HUES6 (cell line): Measurements from ENCODE around the gene SELENON.

Experiments
- H3K27ac ChIP-seq: 2 replicates; pipeline ENCODE4 v1.7.0; 2013; ENCODE audit warnings: low read depth, mild to moderate bottlenecking, low read length, inconsistent platforms
- H3K27me3 ChIP-seq: 2 replicates; pipeline ENCODE4 v1.6.1; 2013; ENCODE audit warnings: low read length; ENCODE audit not compliant: control insufficient read depth, insufficient read depth
- H3K36me3 ChIP-seq: 2 replicates; pipeline ENCODE4 v1.6.1; 2013; ENCODE audit warnings: low read length; ENCODE audit not compliant: control insufficient read depth, insufficient read depth
- H3K4me1 ChIP-seq: 2 replicates; pipeline ENCODE4 v1.6.1; 2013; ENCODE audit warnings: low read length; ENCODE audit not compliant: control insufficient read depth, insufficient read depth
- H3K4me3 ChIP-seq: 2 replicates; pipeline ENCODE4 v1.5.1; 2013; ENCODE audit warnings: low read depth, low read length
- H3K9ac ChIP-seq: one replicate; pipeline ENCODE4 v1.6.1; 2013; ENCODE audit warnings: mild to moderate bottlenecking, low read length
- H3K9me3 ChIP-seq: 2 replicates; pipeline ENCODE4 v1.6.1; 2013; ENCODE audit warnings: low read depth, low read length; ENCODE audit not compliant: control insufficient read depth, insufficient read depth

SELENON gene

GRCh38 chr1:25814549-25815087 lies 14.6 kb downstream of the SELENON start:
- H3K4me3 ChIP-seq, result no peak overlapping the region
- H3K9ac ChIP-seq, result no peak overlapping the region
- H3K4me1 ChIP-seq, result peaks cover 20% of the 10 kb centered on the region
- H3K27me3 ChIP-seq, result no peaks in the 10 kb centered on the region
- H3K9me3 ChIP-seq, result no peaks in the 10 kb centered on the region
- no peak overlapping the region for H3K27ac ChIP-seq
- H3K36me3 ChIP-seq, result peaks cover 56% of the 10 kb centered on the region

GRCh38 chr1:25815208-25816111 lies 15.5 kb downstream of the SELENON start:
- peaks cover 51% of the 10 kb centered on the region for H3K36me3 ChIP-seq
- no peaks in the 10 kb centered on the region for H3K9me3 ChIP-seq
- no peak overlapping the region for H3K4me3 ChIP-seq
- H3K27ac ChIP-seq, result no peak overlapping the region
- peaks cover 20% of the 10 kb centered on the region for H3K4me1 ChIP-seq
- no peaks in the 10 kb centered on the region for H3K27me3 ChIP-seq
- H3K9ac ChIP-seq, result no peak overlapping the region

- Histone ChIP-seq H3K27me3 (no peaks in the 10 kb centered on the region), H3K4me3 (no peak overlapping the region), H3K27ac (no peak overlapping the region), H3K9ac (no peak overlapping the region), H3K4me1 (peaks cover 20% of the 10 kb centered on the region), H3K9me3 (no peaks in the 10 kb centered on the region), H3K36me3 (peaks cover 45% of the 10 kb centered on the region)
Observed at GRCh38 chr1:25816112-25816718, 16.2 kb downstream of the SELENON start.

DNA sequence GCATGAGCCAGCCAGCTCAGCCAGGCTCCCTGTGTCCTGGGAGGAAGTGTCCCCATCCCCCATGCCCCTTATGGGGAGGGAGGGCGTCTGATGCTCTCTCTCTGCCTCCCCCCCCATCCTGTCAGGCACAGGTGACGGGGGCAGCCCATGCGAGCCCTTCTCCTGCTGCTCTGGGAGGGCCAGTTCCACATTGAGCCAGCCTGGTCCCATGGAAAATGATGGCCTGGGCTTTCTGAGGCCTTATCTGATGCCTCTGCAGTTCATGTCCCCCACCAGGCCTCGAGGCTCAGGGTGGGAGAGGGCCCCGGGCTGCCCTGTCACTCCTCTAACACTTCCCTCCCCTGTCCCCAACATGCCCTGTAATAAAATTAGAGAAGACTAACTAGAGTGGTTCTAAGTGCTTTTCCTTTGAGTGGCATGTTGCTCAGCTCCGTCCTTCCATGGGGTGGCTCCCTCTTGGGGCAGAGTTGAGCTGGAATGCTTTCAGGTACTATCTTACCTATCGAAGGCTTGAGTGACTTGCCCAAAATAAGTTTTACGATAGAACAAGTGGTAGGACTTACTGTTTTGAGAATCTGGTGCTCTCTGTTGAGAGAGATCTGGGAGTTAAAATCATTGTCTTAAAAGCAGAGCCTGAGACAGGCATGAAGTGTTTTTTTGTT lies 18.0 kb downstream of the SELENON start:
- no peak overlapping the region for H3K27ac ChIP-seq
- peaks cover 33% of the 10 kb centered on the region for H3K36me3 ChIP-seq
- H3K4me1 ChIP-seq, result peaks cover 25% of the 10 kb centered on the region
- H3K27me3 ChIP-seq, result no peaks in the 10 kb centered on the region
- H3K9ac ChIP-seq, result no peak overlapping the region
- H3K4me3 ChIP-seq, result peak overlapping the region; percentile 95; the same call in 1 of the 2 replicates
- H3K9me3 ChIP-seq, result no peaks in the 10 kb centered on the region

DNA sequence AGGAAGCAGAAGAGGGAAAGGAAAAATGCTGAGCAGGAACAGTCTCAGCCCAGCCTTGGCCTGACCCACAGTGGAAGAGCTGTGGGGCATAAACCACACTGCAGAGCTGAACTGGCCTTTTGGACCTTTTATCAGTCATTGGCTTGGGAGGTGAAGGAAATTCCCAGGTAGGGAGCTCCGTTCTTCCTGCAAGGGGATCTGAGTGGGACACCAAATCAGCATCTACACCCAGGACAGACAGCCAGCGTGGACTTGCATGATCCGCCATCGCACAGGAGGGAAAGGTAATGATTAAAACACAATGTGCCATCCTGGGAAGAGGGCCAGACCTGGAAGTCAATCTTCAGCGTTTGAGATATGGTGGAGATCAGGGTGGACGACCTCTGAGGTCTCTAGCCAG lies 18.6 kb downstream of the SELENON start:
- H3K36me3 ChIP-seq, result peaks cover 27% of the 10 kb centered on the region
- H3K4me3 ChIP-seq, result peak overlapping the region; percentile 95
- H3K4me1 ChIP-seq, result peaks cover 25% of the 10 kb centered on the region
- no peak overlapping the region; the same call in 1 of the 2 replicates for H3K27ac ChIP-seq
- H3K9me3 ChIP-seq, result no peaks in the 10 kb centered on the region
- no peak overlapping the region for H3K9ac ChIP-seq
- H3K27me3 ChIP-seq, result no peaks in the 10 kb centered on the region

DNA sequence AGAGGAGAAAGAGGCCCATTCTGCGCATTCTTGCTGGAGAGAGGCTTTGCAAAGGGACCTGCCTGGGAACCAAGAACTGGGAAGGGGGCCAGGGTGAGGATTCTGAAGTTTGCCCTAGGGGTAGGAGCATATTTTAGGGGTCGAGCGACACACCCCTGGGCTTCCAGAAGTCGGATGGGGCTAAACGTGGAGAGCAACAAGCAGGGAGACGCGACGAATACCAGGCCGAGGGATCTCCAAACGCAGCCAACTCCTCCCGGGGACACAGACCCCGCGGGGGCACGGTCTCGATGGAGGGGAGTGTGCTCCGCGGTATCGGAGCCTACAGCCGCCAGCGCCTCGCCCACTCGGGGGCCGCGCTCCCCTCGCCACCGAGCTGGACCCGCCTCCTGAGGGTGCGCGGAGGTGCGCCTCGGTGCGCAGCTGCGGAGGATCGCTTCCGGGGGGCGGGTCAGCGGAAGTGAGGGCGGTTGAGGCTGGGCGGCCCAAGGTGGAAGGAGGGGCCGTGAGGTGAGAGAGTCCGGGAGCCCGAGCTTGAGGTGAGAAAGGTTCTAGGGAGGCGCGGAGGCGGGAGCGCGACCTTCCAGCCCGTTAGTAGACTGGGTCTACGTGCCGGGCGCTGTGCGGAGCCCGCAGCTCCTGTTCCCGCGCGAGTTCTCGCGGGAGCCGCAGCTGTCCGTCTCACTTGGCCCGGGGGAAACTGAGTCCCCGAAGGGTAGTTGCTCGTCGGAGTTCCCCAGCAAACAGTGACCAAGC lies 19.7 kb downstream of the SELENON start, which contains the start of gene MTFR1L:
MTFR1L (plus strand) TSS at position 464 of the 756 bp plus-strand sequence. CDS start 3,151 bp downstream, outside the sequence.
- Histone ChIP-seq H3K4me1 (peaks cover 25% of the 10 kb centered on the region), H3K27ac (peak within 1 kb of the TSS; percentile 15), H3K36me3 (peaks cover 17% of the 10 kb centered on the region; the same call in 1 of the 2 replicates), H3K9ac (peak within 1 kb of the TSS; percentile 86), H3K4me3 (peak within 1 kb of the TSS; percentile 95), H3K9me3 (no peaks in the 10 kb centered on the region), H3K27me3 (no peaks in the 10 kb centered on the region)

GRCh38 chr1:25820247-25821111 lies 20.5 kb downstream of the SELENON start:
- Histone ChIP-seq H3K9ac (peak overlapping the region; percentile 86), H3K27ac (peak overlapping the region; percentile 15; the same call in 1 of the 2 replicates), H3K27me3 (no peaks in the 10 kb centered on the region), H3K36me3 (peaks cover 12% of the 10 kb centered on the region; the same call in 1 of the 2 replicates), H3K9me3 (no peaks in the 10 kb centered on the region), H3K4me3 (peak overlapping the region; percentile 95), H3K4me1 (peaks cover 25% of the 10 kb centered on the region)

DNA sequence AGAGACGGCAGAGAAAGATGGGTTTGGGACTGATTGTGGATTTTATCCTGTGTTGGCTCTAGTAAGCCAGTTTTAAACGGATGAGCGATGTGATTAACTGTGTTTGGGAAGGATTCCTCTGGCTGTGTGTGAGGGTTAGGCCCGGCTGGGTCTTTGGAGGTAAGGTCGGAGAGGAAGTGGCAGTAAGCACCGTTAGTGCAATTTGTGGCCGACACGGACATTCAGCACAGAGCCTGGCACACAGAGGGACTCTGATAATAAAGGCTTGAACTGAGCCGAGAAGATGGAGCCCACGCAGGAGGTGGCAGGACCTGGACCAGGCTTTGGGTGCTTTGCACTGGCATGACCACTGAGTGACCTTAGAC lies 21.1 kb downstream of the SELENON start:
- peaks cover 12% of the 10 kb centered on the region for H3K36me3 ChIP-seq
- H3K9me3 ChIP-seq, result no peaks in the 10 kb centered on the region
- peaks cover 25% of the 10 kb centered on the region for H3K4me1 ChIP-seq
- H3K9ac ChIP-seq, result peak overlapping the region; percentile 86
- no peak overlapping the region for H3K27ac ChIP-seq
- no peaks in the 10 kb centered on the region for H3K27me3 ChIP-seq
- peak overlapping the region; percentile 95 for H3K4me3 ChIP-seq

DNA sequence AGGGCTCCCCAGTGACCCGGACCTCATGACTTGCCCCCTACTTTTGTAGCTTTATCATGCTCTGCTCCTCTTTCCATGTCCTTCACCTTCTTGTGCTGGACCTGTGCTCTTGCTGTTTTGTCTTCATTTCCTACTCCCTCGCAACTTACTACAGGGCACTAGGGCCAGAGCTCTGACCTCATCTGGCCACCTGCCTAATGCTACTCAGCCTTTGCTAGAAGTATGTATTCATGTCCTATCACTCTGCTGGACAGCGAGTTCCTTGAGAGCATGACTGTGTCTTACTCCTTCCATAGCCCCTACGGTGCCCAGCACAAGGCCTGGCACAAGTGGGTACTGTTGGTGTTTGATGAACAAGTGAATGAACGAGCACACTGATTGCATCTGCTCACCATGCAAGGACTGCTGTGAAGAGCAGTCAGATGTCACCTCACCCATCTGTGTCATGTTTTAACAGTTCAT lies 21.7 kb downstream of the SELENON start:
- Histone ChIP-seq H3K36me3 (peaks cover 14% of the 10 kb centered on the region), H3K9me3 (no peaks in the 10 kb centered on the region), H3K4me1 (peaks cover 25% of the 10 kb centered on the region), H3K9ac (no peak overlapping the region), H3K27ac (no peak overlapping the region), H3K27me3 (no peaks in the 10 kb centered on the region), H3K4me3 (no peak overlapping the region)
